GM21360 (cell line): ENCODE data around the gene DPEP2.
A peak's percentile ranks its signal among the peaks of the same experiment; 100 is the strongest.
"Not testable (repeated sequence)": the region's sequence is repeated elsewhere in the genome, so short reads cannot be mapped to it uniquely, and the experiment has no call there.

ENCODE experiments used
- ATAC-seq: cut with Tn5 transposase; IDR thresholded peaks from one replicate; pipeline ENCODE4 v1.9.1; 2021; ENCODE audit warnings: mild to moderate bottlenecking, moderate library complexity; ENCODE audit not compliant: unreplicated experiment

The DPEP2 gene

GRCh38 chr16:68009157-68009735 is 10.0 kb upstream of the DPEP2 start:
- ATAC-seq, result no peak

DNA sequence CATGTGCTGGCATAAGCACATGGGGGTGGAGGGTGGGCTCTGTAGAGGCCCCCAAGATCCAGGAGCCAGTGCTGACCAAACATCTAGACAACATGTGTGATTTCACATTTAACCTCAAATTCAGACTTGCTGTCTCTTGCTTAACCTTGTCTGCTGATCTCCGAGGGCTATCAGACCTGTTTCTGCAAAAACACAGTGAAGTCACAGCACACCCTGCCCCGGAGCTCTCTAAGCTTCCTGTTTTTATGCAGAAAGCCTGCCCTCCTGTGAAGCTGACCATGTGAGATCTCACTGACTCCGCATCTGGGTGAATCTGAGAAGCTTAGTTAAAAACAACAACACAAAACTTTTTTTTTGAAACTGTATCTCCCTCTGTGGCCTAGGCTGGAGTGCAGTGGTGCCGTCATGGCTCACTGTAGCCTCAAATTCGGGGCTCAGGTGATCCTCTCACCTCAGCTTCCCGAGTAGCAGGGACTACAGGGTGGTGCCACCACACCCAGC is 6.6 kb upstream of the DPEP2 start:
- no peak for ATAC-seq

DNA sequence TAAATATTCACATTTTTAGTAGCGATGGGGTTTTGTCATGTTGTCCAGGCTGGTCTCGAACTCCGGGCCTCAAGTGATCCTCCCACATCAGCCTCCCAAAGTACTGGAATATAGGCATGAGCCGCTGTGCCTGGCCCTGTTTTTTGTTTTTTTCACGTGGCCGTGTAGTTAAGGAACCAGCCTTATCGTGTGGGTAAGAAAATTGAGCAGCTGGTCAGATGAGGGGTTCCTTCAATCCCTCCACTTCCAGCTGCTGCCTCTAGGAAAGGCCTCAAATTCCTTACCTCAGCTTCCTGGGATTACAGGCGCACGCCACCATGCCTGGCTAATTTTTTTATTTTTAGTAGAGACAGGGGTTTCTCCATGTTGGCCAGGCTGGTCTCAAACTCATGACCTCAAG is 5.9 kb upstream of the DPEP2 start:
- no peak for ATAC-seq

GRCh38 chr16:68003031-68003430 is 3.7 kb upstream of the DPEP2 start:
- no peak for ATAC-seq

DNA sequence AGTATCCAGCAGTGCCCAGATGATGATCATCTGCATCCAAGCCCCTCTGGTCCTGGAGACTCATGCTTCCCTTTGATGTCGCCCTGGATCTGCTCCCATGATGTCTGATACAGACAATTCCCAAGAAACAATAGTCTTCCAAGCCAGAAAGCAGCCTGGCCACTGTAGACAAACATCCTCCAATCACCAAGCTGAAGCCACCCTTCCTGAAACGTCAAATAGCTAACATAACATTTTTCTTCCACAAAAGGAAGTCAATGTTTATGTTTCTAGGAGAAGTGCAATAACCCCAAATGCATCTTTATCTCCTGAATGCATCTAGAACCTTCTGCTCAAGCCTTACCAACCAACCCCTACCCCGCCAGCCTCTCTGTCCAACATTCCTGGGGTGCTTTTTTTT is 1.2 kb upstream of the DPEP2 start:
- no peak for ATAC-seq

- ATAC-seq, result no peak
Measured at GRCh38 chr16:67999985-68000384, 701 bp upstream of the DPEP2 start.

GRCh38 chr16:67998231-67998778 is 979 bp downstream of the DPEP2 start:
- ATAC-seq, result not testable (repeated sequence)

DNA sequence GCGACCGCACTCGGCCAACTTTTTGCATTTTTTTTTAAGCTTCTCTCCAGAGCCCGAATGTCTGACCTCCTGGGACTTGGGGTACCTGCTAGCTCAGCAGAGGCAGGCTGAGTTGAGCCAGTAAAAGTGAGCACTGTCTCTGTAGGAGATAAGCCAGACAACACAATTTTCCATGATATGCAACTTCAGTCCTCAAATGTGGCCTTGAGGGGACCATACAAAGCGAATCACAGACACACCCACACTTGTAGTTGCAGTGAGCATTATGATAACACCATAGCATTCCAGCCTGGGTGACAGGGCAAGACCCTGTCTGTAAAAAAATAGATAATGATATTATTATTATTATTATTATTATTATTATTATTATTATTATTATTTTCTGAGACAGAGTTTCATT is 2.6 kb downstream of the DPEP2 start:
- ATAC-seq, result no peak

GRCh38 chr16:67995423-67995822 is 3.9 kb downstream of the DPEP2 start:
- no peak for ATAC-seq

- not testable (repeated sequence) for ATAC-seq
Measured at GRCh38 chr16:67994040-67994408, 5.3 kb downstream of the DPEP2 start.

GRCh38 chr16:67993207-67994039 is 5.9 kb downstream of the DPEP2 start:
- ATAC-seq, result peak; percentile 72

DNA sequence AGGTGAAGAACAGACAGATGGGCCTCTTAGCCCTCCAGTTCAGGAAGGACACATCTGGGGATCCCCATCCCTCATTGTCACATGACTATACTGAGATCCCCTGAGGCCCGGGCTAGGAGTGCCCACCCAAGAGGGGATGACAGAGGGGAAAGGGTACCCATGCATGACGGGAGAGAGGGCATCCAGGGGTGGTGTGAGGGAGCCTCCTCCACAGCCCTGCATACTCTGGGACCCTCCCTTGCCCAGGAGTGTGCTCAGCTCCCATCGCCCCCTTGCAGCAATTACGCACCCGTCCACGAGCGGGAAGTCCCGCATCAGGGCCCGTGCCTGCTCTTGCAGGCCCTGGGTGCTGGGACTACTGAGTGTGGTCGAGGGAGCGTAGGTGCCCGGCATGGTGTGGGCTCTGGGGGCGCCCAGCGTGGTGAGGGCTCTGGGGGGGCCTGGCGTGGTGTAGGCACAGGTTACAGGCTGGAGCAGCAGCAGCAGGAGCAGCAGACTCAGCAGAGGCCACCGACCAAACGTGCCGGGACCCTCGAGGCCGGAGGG is 6.5 kb downstream of the DPEP2 start:
- ATAC-seq, result no peak

DNA sequence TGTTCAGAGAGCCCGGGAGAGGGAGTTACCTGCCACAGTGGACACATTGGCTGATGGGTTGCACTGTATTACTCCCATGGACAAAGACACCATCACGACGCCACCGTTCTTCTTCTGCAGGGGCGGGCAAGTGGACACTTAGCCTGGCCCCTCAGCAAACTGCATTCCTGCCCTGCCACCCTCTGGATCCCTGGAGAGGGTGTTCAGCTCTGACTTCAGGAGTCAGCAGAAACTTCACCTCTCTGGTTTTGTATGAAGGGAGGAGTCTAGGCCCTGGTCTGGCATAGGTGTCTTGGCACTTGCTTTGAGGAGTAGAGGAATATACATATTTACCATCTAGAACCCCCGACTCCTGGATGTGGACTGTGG is 9.3 kb downstream of the DPEP2 start:
- no peak for ATAC-seq

DNA sequence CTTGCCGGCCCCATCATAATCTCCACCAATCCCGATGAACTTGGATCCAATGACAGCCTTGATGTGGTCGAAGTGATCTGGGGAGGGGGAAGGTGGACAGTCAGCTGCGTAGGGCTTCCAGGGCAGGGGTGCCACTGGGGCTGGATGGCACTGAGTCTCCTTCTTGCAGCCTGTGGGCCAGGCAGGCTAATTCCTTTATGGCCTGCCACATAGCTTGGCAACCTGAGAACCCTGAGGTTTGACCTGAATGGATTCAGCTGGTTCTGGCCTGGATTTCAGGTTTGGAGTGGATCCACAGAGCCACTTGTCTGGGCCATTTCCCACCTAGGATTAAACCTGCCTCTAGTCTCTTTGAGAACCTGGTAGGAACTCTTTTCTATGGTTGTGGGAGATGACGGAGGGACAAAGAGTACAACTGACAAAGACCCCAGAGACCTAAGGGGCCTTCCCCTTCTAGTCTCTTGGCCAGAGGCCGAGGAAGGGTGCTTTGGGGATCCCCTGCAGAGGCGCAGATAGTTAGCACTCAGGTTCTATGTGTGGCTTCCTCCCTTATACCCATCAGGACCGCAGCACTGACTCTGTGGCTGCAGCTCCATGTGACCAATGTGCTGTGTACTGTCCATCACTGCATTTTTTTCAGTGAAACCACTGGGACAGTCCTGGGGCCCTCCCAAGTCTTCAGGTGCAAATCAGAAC is 9.8 kb downstream of the DPEP2 start:
- no peak for ATAC-seq

GRCh38 chr16:67988675-67989074 is 10.6 kb downstream of the DPEP2 start:
- ATAC-seq, result no peak

DNA sequence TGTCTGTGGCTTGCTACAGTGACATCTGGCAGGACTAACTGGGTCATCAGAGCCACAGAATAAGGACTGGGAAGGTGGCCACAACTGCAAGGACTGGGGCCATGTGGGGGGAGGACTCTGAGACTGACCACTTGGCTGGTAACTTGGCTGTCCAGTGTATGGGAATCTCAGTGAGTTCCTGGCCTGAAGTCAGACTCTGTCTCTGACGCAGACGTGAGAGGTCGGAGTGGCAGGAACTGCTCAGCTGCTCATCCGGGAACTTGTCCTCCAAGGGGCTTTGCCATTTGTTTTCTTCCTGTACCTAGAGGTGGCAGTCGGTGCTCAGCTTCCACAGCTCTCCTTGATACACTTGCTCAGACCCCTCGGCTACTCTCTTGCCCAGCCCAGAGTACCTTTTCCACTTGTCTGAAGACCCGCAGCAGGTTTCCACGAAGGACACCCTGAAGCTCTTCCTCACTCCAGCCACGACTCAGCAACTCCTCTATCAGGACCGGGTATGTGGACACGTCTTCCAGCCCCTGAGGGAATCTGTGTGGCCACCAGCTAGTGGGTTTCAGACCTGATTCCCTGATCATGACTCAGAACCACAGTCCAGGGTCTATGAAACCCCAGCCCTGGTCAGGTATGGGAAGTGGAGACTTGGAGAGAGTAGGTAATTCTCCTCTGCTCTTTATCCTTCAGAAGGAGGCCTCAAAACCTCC is 11.7 kb downstream of the DPEP2 start:
- ATAC-seq, result no peak

GRCh38 chr16:67986949-67987348 is 12.3 kb downstream of the DPEP2 start:
- no peak for ATAC-seq

GRCh38 chr16:67982011-67982696 is 17.1 kb downstream of the DPEP2 start:
- no peak for ATAC-seq

DNA sequence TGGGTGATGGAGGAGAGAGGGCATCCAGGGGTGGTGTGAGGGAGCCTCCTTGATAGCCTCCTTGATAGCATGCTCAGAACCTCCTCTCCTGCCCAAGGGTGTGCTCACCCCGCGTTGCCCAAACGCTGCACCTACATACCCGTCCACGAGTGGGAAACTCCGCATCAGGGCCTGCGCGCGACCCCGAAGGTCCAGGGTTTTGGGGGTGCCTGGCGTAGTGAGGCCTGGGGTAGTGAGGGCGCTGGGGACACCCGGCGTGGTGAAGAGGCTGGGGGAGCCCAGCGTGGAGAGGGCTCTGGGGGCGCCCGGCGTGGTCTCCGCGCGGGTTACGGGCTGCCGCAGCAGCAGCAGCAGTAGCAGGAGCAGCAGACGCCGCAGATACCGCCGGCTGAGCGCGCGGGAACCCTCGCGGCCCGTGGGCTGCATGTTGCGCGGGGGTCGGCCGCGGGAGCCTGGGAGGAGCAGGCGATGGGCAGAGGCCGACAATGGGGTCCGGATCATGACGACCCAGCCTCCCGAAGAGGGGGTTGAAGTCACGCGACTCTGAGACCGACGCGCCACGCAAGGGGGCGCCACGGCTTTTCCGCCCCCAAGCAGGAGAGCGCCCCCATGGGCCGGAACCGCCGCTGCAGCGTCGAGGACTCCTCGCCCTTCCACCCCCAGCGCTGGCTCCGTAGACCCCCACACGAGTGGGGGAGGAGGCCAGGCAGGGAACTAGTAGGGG is 19.2 kb downstream of the DPEP2 start, which contains the start of gene DPEP3:
Gene DPEP3, minus strand, starts transcription at position 545 of the 724 bp plus-strand sequence. Its CDS starts 119 bp downstream, at position 426.
- ATAC-seq, result no peak
